GM12878 (cell line): ENCODE data around the gene AKT1S1. TPM values are rescaled to one million over a fixed set of nuclear protein-coding genes. Genes with fewer than 3 reads are reported as not detected.

Experiments
- ATAC-seq: fragments of 200-7000 bp; cut with Tn5 transposase; 3 replicates; pipeline ENCODE4 v1.9.1; 2020; ENCODE audit warnings: mild to moderate bottlenecking, moderate library complexity
- BruUV-seq: library from RNA; stranded (reverse); fragments of 400-500 nt; replicated peaks from 2 replicates; lab custom pipeline; 2021; lab: Mats Ljungman, UMichigan
- CTCF ChIA-PET: fragments of 300-600 bp; sonication (Branson Sonifier 250); formaldehyde crosslinking; extraction: SDS; loops from one replicate; lab custom pipeline; 2021; ENCODE audit warnings: inconsistent platforms; lab: Yijun Ruan, JAX
- POLR2A ChIA-PET: fragments of 350-600 bp; formaldehyde crosslinking; extraction: SDS; loops from one replicate; lab custom pipeline; 2021; ENCODE audit warnings: inconsistent platforms; lab: Charles Lee
- RAD21 ChIA-PET: fragments of 300-600 bp; sonication (Branson Sonifier 250); formaldehyde crosslinking; loops from one replicate; lab custom pipeline; 2023; ENCODE audit warnings: antibody characterized with exemption; ENCODE audit not compliant: unreplicated experiment; lab: Charles Lee
- SMC1A ChIA-PET: fragments of 300-600 bp; sonication (Branson Sonifier 250); formaldehyde crosslinking; loops from one replicate; lab custom pipeline; 2023; ENCODE audit not compliant: unreplicated experiment, uncharacterized antibody; lab: Charles Lee
- DNase-seq: peaks from one replicate; pipeline ENCODE4 v3.0.0-alpha.2; 2011; ENCODE audit warnings: low read depth, low spot score
- FAIRE-seq: peaks from 3 replicates; lab custom pipeline; 2011; peaks lifted over from hg19 to GRCh38; lab: Jason Lieb, UNC
- H2AFZ ChIP-seq: 2 replicates; pipeline ENCODE4 v1.6.0; 2011; ENCODE audit warnings: low read depth, low read length, control low read depth; ENCODE audit not compliant: control insufficient read depth
- H3K27ac ChIP-seq: 2 replicates; pipeline ENCODE4 v1.5.1; 2011; ENCODE audit warnings: control low read depth; ENCODE audit not compliant: control insufficient read depth, insufficient read depth
- H3K27me3 ChIP-seq, 2 experiments: replicated peaks in 1 of 2; 2 replicates each; pipeline versions ENCODE4 v1.6.0 to v1.6.1; 2011; ENCODE audit warnings: low read length in 1 of 2; ENCODE audit not compliant: control insufficient read depth in 2 of 2, insufficient read depth in 2 of 2
- H3K36me3 ChIP-seq, 2 experiments: 2 replicates each; pipeline ENCODE4 v1.5.1; 2011; ENCODE audit warnings: low read length in 1 of 2; ENCODE audit not compliant: control insufficient read depth in 2 of 2, insufficient read depth in 2 of 2
- H3K4me1 ChIP-seq: 2 replicates; pipeline ENCODE4 v1.6.1; 2011; ENCODE audit warnings: mild to moderate bottlenecking, low read length, moderate library complexity, mixed read lengths; ENCODE audit not compliant: control insufficient read depth, insufficient read depth
- H3K4me2 ChIP-seq: 2 replicates; pipeline ENCODE4 v1.6.0; 2011; ENCODE audit warnings: control low read depth; ENCODE audit not compliant: control insufficient read depth, insufficient read depth
- H3K4me3 ChIP-seq: fragments of 200-600 bp; sonication (generic); 2 replicates; pipeline ENCODE4 v1.5.1; 2016
- H3K79me2 ChIP-seq: 2 replicates; pipeline ENCODE4 v1.6.0; 2011; ENCODE audit warnings: low read length; ENCODE audit not compliant: control insufficient read depth, insufficient read depth
- H3K9ac ChIP-seq: 2 replicates; pipeline ENCODE4 v1.8.0; 2011; ENCODE audit warnings: low read length, control low read depth, mixed read lengths; ENCODE audit not compliant: control insufficient read depth, insufficient read depth
- H3K9me3 ChIP-seq: replicated peaks from 3 replicates; pipeline ENCODE4 v1.5.1; 2011; ENCODE audit warnings: mild to moderate bottlenecking, low read length; ENCODE audit not compliant: control insufficient read depth, insufficient read depth
- H4K20me1 ChIP-seq: 2 replicates; pipeline ENCODE4 v1.6.0; 2011; ENCODE audit not compliant: control insufficient read depth, insufficient read depth
- ATF2 ChIP-seq: IDR thresholded peaks from 2 replicates; pipeline ENCODE4 v1.6.1; 2012; ENCODE audit warnings: low read length, inconsistent platforms
- CHD1 ChIP-seq: IDR thresholded peaks from 2 replicates; pipeline ENCODE4 v1.6.1; 2012; ENCODE audit warnings: low read depth, low read length, improper control_type of control experiment
- EP300 ChIP-seq, 2 experiments: fragments of 150-350 bp in 1 of 2; IDR thresholded peaks; 2 replicates each; pipeline ENCODE4 v1.6.1; 2011 to 2012; ENCODE audit warnings: low read depth in 2 of 2, low read length in 2 of 2, borderline replicate concordance in 1 of 2, improper control_type of control experiment in 1 of 2, inconsistent platforms in 1 of 2; ENCODE audit not compliant: control insufficient read depth in 1 of 2
- ETV6 ChIP-seq, 2 experiments: fragments of 450-650 bp in 1 of 2; IDR thresholded peaks in 1 of 2; conservative IDR thresholded peaks in 1 of 2; 2 replicates each; pipeline ENCODE4 v1.6.1; 2014; ENCODE audit warnings: antibody characterized with exemption in 1 of 2, borderline replicate concordance in 1 of 2, low read depth in 1 of 2, mild to moderate bottlenecking in 1 of 2, moderate library complexity in 1 of 2
- MYB ChIP-seq: fragments of 150-350 bp; IDR thresholded peaks from 2 replicates; pipeline ENCODE4 v1.6.1; 2014; ENCODE audit warnings: mild to moderate bottlenecking, low read depth, low read length, borderline replicate concordance
- NBN ChIP-seq: fragments of 450-650 bp; IDR thresholded peaks from 2 replicates; pipeline ENCODE4 v1.6.1; 2016
- RUNX3 ChIP-seq: IDR thresholded peaks from 2 replicates; pipeline ENCODE4 v1.6.1; 2012; ENCODE audit warnings: low read length, inconsistent platforms
- STAT1 ChIP-seq: fragments of 450-650 bp; conservative IDR thresholded peaks from 2 replicates; pipeline ENCODE4 v1.6.1; 2014; ENCODE audit warnings: antibody characterized with exemption, mild to moderate bottlenecking
- WGBS: methylation state at CpG from one replicate; pipeline ENCODE4 v1.1.6; 2016; ENCODE audit warnings: low lambda C conversion rate; ENCODE audit not compliant: insufficient replicate concordance, insufficient coverage; ENCODE audit errors: missing lambda C conversion rate; 5-methylcytosine and 5-hydroxymethylcytosine counted together
- in situ Hi-C: fragments of 300-500 bp; cut with MboI; formaldehyde crosslinking; loops from 9 replicates; pipeline ENCODE4 v1.14.3; 2018; ENCODE audit warnings: mixed read lengths
- intact Hi-C: fragments of 100-400 bp; cut with micrococcal nuclease; formaldehyde crosslinking; loops from one replicate; pipeline ENCODE4 v1.14.2; 2022; ENCODE audit not compliant: unreplicated experiment
- polyA plus RNA-seq, 11 experiments: library from polyadenylated mRNA; depleted of rRNA in 4 of 11; unstranded in 6 of 11; stranded (reverse) in 5 of 11; fragments of >200 nt; fragmentation: Nextera tagmentation in 4 of 11; fragmentation: Illumina TruSeq in 1 of 11; extraction: Ambion mirVana in 4 of 11; extraction: Trizol in 1 of 11; gene quantifications; 1 replicate in 1 of 11; 2 replicates in 10 of 11; pipeline versions ENCODE4 v1.2.1 to v1.2.3, GENCODE V29; 2011 to 2016; ENCODE audit warnings: inconsistent platforms in 2 of 11, missing spikeins in 2 of 11, low read depth in 1 of 11
- total RNA-seq, 4 experiments: library from RNA; depleted of rRNA in 3 of 4; stranded (reverse); fragments of >200 nt in 3 of 4; fragmentation: Illumina TruSeq in 1 of 4; extraction: Trizol in 1 of 4; gene quantifications; 2 replicates each; pipeline versions ENCODE4 v1.2.1 to v1.2.3, GENCODE V29; 2013 to 2021

AKT1S1 gene
- total and polyA plus RNA-seq, 10 of the 15 experiments (the other 5 are each of a cell fraction or from before 2014, with no cell fraction given) = 0.43 to 23.0 (median 12.3) TPM

- TF ChIP-seq ATF2 (no peak), STAT1 (no peak)
These were observed 48.0 kb downstream of the AKT1S1 start (continued) for GRCh38 chr19:49829200-49829599.

GRCh38 chr19:49827034-49827433, 50.1 kb downstream of the AKT1S1 start:
- CTCF ChIA-PET = no interaction called here
- H3K9me3 ChIP-seq = no peaks in the 10 kb centered on the region
- POLR2A ChIA-PET = no interaction called here
- peaks cover 3% of the 10 kb centered on the region for H4K20me1 ChIP-seq
- no peak overlapping the region for H3K4me2 ChIP-seq
- H3K27me3 ChIP-seq = no peaks in the 10 kb centered on the region
- ATAC-seq = no peak
- no peak overlapping the region for H3K27ac ChIP-seq
- SMC1A ChIA-PET = no interaction called here
- H3K79me2 ChIP-seq = peaks cover 5% of the 10 kb centered on the region
- TF ChIP-seq NBN = no peak
- no peak for TF ChIP-seq MYB
- TF ChIP-seq RUNX3 = no peak
- no peak for TF ChIP-seq ETV6 (conservative IDR thresholded peaks at IDR 0.05 in 1 of 2, IDR thresholded peaks at IDR 0.05 in 1 of 2; ENCODE audit: borderline replicate concordance in 1 of 2, low read depth in 1 of 2)
- TF ChIP-seq EP300 (IDR thresholded peaks at IDR 0.05; ENCODE audit: borderline replicate concordance in 1 of 2, control insufficient read depth in 1 of 2, low read depth in 2 of 2, low read length in 2 of 2) = no peak
- no peak for TF ChIP-seq CHD1
- H3K4me1 ChIP-seq = peaks cover 5% of the 10 kb centered on the region; the same call in 1 of the 2 replicates
- WGBS = 91% methylated on average over 14 of the region's 14 CpGs
- no peak for DNase-seq
- intact Hi-C loops = no loop called here
- no peak overlapping the region for H2AFZ ChIP-seq
- H3K36me3 ChIP-seq = peaks cover 14 to 15% of the 10 kb centered on the region in 2 experiments
- RAD21 ChIA-PET = no interaction called here
- no peak overlapping the region for H3K4me3 ChIP-seq
- no peak for FAIRE-seq
- H3K9ac ChIP-seq = no peak overlapping the region
- in situ Hi-C loops = no loop called here
- BruUV-seq = no TSS peak
